ENCODE results near the gene RGS12. TPM values are rescaled to one million over a fixed set of nuclear protein-coding genes. Genes with fewer than 3 reads are reported as not detected.

Gene RGS12
- total and polyA plus RNA-seq, 2 donors (not counting 1 experiment from before 2014, with no cell fraction given), result 3.5 to 13.9 TPM

DNA sequence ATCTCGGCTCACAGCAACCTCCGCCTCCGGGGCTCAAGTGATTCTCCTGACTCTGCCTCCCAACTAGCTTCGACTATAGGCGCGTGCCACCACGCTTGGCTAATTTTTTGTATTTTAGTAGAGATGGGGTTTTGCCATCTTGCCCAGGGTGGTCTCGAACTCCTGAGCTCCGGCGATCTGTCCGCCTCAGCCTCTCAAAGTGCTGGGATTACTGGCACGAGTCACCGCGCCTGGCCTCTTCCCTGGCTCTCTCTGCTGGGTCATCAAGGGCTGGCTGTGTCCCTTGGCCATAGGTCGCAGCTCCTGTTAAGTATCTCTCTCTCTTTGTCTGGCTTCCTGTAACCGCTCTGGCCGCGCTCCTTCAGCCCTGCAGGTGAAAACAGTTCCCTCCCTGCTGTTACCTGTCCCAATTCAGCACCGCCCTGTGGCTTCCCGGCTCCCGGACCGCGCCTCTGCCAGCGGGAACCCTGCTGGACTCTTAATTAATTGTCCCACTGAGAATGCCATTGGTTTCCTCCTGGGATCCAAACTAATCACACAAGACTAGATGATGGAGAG lies 1.3 kb upstream of the RGS12 start:
- Mint-ChIP-seq H3K4me1 (peaks cover 17% of the 10 kb centered on the region), H3K4me3 (peak overlapping the region; percentile 89), H3K27ac (peak overlapping the region; percentile 56), H3K27me3 (peaks cover 14% of the 10 kb centered on the region), H3K9me3 (ENCODE audit: insufficient read depth) (no peaks in the 10 kb centered on the region)
- POLR2A ChIA-PET, result interaction anchor here (0.5 to 1.2 kb wide), 3 partner anchors 31 to 239 kb away, joined by 3 to 4 read pairs (median 3); no protein-coding TSS in a partner anchor
- peak overlapping the region in 4 of 5 experiments; percentile 70 to 80 (median 74) for H3K4me3 ChIP-seq (ENCODE audit: control extremely low read depth in 1 of 5, extremely low read depth in 1 of 5, insufficient read depth in 1 of 5, low read depth in 2 of 5, low read length in 4 of 5)
- H3K4me2 ChIP-seq (replicated peaks; ENCODE audit: low read depth, low read length, poor library complexity, severe bottlenecking), result peak overlapping the region; percentile 100
- peaks cover 0 to 20% (median 4%) of the 10 kb centered on the region in 4 experiments for H3K27me3 ChIP-seq (replicated peaks in 1 of 4; ENCODE audit: control extremely low read depth in 1 of 4, control insufficient read depth in 3 of 4, insufficient read depth in 4 of 4, low read length in 3 of 4)
- no peaks in the 10 kb centered on the region for H3K79me2 ChIP-seq (ENCODE audit: control insufficient read depth, insufficient read depth, low read length)
- H3K36me3 ChIP-seq (replicated peaks in 1 of 2; ENCODE audit: control extremely low read depth in 1 of 2, control insufficient read depth in 1 of 2, extremely low read depth in 1 of 2, insufficient read depth in 2 of 2, low read length in 1 of 2), result no peaks in the 10 kb centered on the region
- peak overlapping the region; percentile 75 for H3K9ac ChIP-seq (ENCODE audit: low read length)
- 60% methylated on average over 20 of the region's 24 CpGs for WGBS (ENCODE audit: insufficient coverage)
- H2AFZ ChIP-seq (ENCODE audit: insufficient read depth, low read depth, low read length, poor library complexity, severe bottlenecking), result peak overlapping the region; percentile 85
- no peak for DNase-seq
- no peak for TF ChIP-seq EZH2 (IDR thresholded peaks at IDR 0.05; ENCODE audit: borderline replicate concordance, insufficient read depth, low read depth, low read length, poor library complexity, severe bottlenecking)
- TF ChIP-seq, protein P1, sequence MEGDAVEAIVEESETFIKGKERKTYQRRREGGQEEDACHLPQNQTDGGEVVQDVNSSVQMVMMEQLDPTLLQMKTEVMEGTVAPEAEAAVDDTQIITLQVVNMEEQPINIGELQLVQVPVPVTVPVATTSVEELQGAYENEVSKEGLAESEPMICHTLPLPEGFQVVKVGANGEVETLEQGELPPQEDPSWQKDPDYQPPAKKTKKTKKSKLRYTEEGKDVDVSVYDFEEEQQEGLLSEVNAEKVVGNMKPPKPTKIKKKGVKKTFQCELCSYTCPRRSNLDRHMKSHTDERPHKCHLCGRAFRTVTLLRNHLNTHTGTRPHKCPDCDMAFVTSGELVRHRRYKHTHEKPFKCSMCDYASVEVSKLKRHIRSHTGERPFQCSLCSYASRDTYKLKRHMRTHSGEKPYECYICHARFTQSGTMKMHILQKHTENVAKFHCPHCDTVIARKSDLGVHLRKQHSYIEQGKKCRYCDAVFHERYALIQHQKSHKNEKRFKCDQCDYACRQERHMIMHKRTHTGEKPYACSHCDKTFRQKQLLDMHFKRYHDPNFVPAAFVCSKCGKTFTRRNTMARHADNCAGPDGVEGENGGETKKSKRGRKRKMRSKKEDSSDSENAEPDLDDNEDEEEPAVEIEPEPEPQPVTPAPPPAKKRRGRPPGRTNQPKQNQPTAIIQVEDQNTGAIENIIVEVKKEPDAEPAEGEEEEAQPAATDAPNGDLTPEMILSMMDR (IDR thresholded peaks at IDR 0.05), result no peak
- ATAC-seq (ENCODE audit: low read depth), result no peak
- no peak overlapping the region for H3K27ac ChIP-seq (ENCODE audit: low read length in 2 of 2)
- intact Hi-C loops (cut with micrococcal nuclease), result loop anchor here (5.0 kb wide), 1 partner anchor 1709 kb away; no protein-coding TSS in a partner anchor
- peaks cover 0 to 7% (median 0%) of the 10 kb centered on the region in 3 donors for H3K9me3 ChIP-seq (ENCODE audit: control extremely low read depth in 1 of 3, control insufficient read depth in 2 of 3, insufficient read depth in 1 of 3, low read length in 2 of 3)
- no peaks in the 10 kb centered on the region for H4K20me1 ChIP-seq (ENCODE audit: control insufficient read depth, insufficient read depth, low read length, poor library complexity, severe bottlenecking)
- CTCF ChIA-PET, result no interaction called here
- peaks cover 11 to 23% of the 10 kb centered on the region in 2 donors for H3K4me1 ChIP-seq (ENCODE audit: control insufficient read depth in 2 of 2, insufficient read depth in 2 of 2, low read length in 2 of 2)

DNA sequence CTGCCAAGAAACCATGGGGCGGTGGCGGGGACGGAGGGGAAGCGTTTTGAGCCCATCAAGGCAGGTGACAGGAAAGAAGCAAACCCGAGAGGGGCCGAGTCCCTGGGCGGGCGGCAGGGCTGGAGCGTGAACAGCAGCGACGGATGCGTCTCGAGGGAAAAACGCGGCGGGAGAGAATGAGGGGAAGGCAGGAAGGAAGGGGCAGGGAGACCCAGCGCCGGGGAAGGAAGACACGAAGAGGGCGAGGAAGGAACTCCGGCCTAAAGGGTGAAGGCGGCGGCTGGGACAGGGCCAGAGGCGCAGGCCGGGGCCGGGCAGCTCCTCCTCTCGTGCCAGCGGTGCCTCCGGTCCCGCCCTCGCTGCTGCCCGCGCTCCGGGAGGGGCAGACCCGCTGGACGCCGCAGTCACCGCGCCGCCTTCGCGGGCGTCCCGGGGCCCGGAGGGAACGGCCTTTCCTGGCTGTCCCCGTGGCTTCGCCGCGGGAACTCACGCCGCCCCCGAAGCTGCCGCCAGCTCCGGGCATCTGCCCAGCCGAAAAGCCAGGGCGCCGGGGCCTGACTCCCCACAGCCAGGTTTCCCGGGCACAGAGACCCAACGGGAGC lies 751 bp upstream of the RGS12 start:
- Histone ChIP-seq H3K4me1 (ENCODE audit: control insufficient read depth in 2 of 2, insufficient read depth in 2 of 2, low read length in 2 of 2) (peaks cover 7 to 17% of the 10 kb centered on the region in 2 donors), H3K79me2 (ENCODE audit: control insufficient read depth, insufficient read depth, low read length) (no peaks in the 10 kb centered on the region), H3K4me2 (replicated peaks; ENCODE audit: low read depth, low read length, poor library complexity, severe bottlenecking) (peak overlapping the region; percentile 100), H3K36me3 (replicated peaks in 1 of 2; ENCODE audit: control extremely low read depth in 1 of 2, control insufficient read depth in 1 of 2, extremely low read depth in 1 of 2, insufficient read depth in 2 of 2, low read length in 1 of 2) (no peaks in the 10 kb centered on the region), H3K4me3 (ENCODE audit: control extremely low read depth in 1 of 5, extremely low read depth in 1 of 5, insufficient read depth in 1 of 5, low read depth in 2 of 5, low read length in 4 of 5) (peak overlapping the region; percentile 8 to 80 (median 72)), H4K20me1 (ENCODE audit: control insufficient read depth, insufficient read depth, low read length, poor library complexity, severe bottlenecking) (no peaks in the 10 kb centered on the region), H2AFZ (ENCODE audit: insufficient read depth, low read depth, low read length, poor library complexity, severe bottlenecking) (peak overlapping the region; percentile 85), H3K9ac (ENCODE audit: low read length) (peak overlapping the region; percentile 75), H3K27ac (ENCODE audit: low read length in 2 of 2) (peak overlapping the region in 1 of 2 donors; percentile 48), H3K9me3 (ENCODE audit: control extremely low read depth in 1 of 3, control insufficient read depth in 2 of 3, insufficient read depth in 1 of 3, low read length in 2 of 3) (peaks cover 0 to 7% (median 0%) of the 10 kb centered on the region in 3 donors), H3K27me3 (replicated peaks in 1 of 4; ENCODE audit: control extremely low read depth in 1 of 4, control insufficient read depth in 3 of 4, insufficient read depth in 4 of 4, low read length in 3 of 4) (peaks cover 0 to 20% (median 4%) of the 10 kb centered on the region in 4 experiments)
- intact Hi-C loops (cut with micrococcal nuclease), result loop anchor here (2.0 to 5.0 kb wide), 2 partner anchors 241 to 1710 kb away; partner anchors contain the start of gene LRPAP1
- peaks cover 14% of the 10 kb centered on the region for H3K27me3 Mint-ChIP-seq
- H3K27ac Mint-ChIP-seq, result peak overlapping the region; percentile 56
- WGBS (ENCODE audit: insufficient coverage), result under 1% methylated on average over 60 of the region's 60 CpGs
- H3K4me1 Mint-ChIP-seq, result peaks cover 13% of the 10 kb centered on the region
- no peaks in the 10 kb centered on the region for H3K9me3 Mint-ChIP-seq (ENCODE audit: insufficient read depth)
- POLR2A ChIA-PET, result interaction anchor here (1.1 to 1.2 kb wide), 2 partner anchors 34 to 240 kb away, joined by 3 to 4 read pairs; no protein-coding TSS in a partner anchor
- CTCF ChIA-PET, result no interaction called here
- DNase-seq (no peak), ATAC-seq (ENCODE audit: low read depth) (peak; percentile 11)
- H3K4me3 Mint-ChIP-seq, result peak overlapping the region; percentile 89
- TF ChIP-seq, protein P1 (IDR thresholded peaks at IDR 0.05), result no peak
- TF ChIP-seq EZH2 (IDR thresholded peaks at IDR 0.05; ENCODE audit: borderline replicate concordance, insufficient read depth, low read depth, low read length, poor library complexity, severe bottlenecking), result no peak

Data from B cell (primary cell).